IMR-90 (cell line): Measurements from ENCODE around the gene NT5DC1. TPM values are rescaled to one million over a fixed set of nuclear protein-coding genes. Genes with fewer than 3 reads are reported as not detected.

Experiments used
- ATAC-seq: fragments of 200-7000 bp; cut with Tn5 transposase; 2 replicates; pipeline ENCODE4 v1.9.1; 2020; ENCODE audit warnings: low read depth, mild to moderate bottlenecking, moderate library complexity
- BruUV-seq: library from RNA; stranded (reverse); fragments of 400-500 nt; replicated peaks from 2 replicates; lab custom pipeline; 2021; lab: Mats Ljungman, UMichigan
- CTCF ChIA-PET: fragments of 300-600 bp; formaldehyde crosslinking; extraction: SDS; loops from one replicate; lab custom pipeline; 2021; ENCODE audit warnings: antibody characterized with exemption; lab: Yijun Ruan, JAX
- POLR2A ChIA-PET: fragments of 300-600 bp; sonication (Branson Sonifier 250); formaldehyde crosslinking; loops from one replicate; lab custom pipeline; 2022; ENCODE audit warnings: antibody characterized with exemption; ENCODE audit not compliant: unreplicated experiment; lab: Charles Lee
- DNase-seq: peaks from one replicate; pipeline ENCODE4 v3.0.0; 2013
- H2AFZ ChIP-seq: replicated peaks from 2 replicates; pipeline ENCODE3; 2013; ENCODE audit warnings: low read length, mild to moderate bottlenecking; ENCODE audit not compliant: poor library complexity
- H2AK5ac ChIP-seq: 2 replicates; pipeline ENCODE4 v1.6.1; 2013; ENCODE audit warnings: low read depth, low read length, inconsistent platforms
- H2AK9ac ChIP-seq: replicated peaks from 2 replicates; pipeline ENCODE3; 2013; ENCODE audit warnings: mild to moderate bottlenecking, low read depth, low read length, moderate library complexity; ENCODE audit not compliant: poor library complexity
- H2BK120ac ChIP-seq: 2 replicates; pipeline ENCODE4 v1.6.1; 2013; ENCODE audit warnings: low read depth, low read length, inconsistent platforms
- H2BK15ac ChIP-seq: 3 replicates; pipeline ENCODE4 v1.6.1; 2013; ENCODE audit warnings: low read depth, low read length, inconsistent platforms
- H2BK20ac ChIP-seq: 2 replicates; pipeline ENCODE4 v1.6.1; 2013; ENCODE audit warnings: low read depth, mild to moderate bottlenecking, inconsistent platforms, low read length, moderate library complexity
- H2BK5ac ChIP-seq: 2 replicates; pipeline ENCODE4 v1.6.1; 2013; ENCODE audit warnings: mild to moderate bottlenecking, low read depth, low read length, inconsistent platforms; ENCODE audit not compliant: poor library complexity, severe bottlenecking
- H3K14ac ChIP-seq: replicated peaks from 2 replicates; pipeline ENCODE4 v1.6.1; 2013; ENCODE audit warnings: low read depth, low read length, inconsistent platforms
- H3K18ac ChIP-seq: 2 replicates; pipeline ENCODE4 v1.6.1; 2013; ENCODE audit warnings: low read depth, low read length, control low read depth
- H3K23ac ChIP-seq: 2 replicates; pipeline ENCODE4 v1.6.1; 2013; ENCODE audit warnings: low read depth, low read length, inconsistent platforms
- H3K27ac ChIP-seq: 2 replicates; pipeline ENCODE4 v1.5.1; 2013; ENCODE audit warnings: mild to moderate bottlenecking, control low read depth, low read length; ENCODE audit not compliant: insufficient read depth
- H3K27me3 ChIP-seq: 2 replicates; pipeline ENCODE4 v1.6.1; 2013; ENCODE audit warnings: low read length; ENCODE audit not compliant: control insufficient read depth, insufficient read depth
- H3K36me3 ChIP-seq: 2 replicates; pipeline ENCODE4 v1.6.1; 2013; ENCODE audit warnings: low read length, mixed read lengths; ENCODE audit not compliant: control insufficient read depth, insufficient read depth
- H3K4ac ChIP-seq: 2 replicates; pipeline ENCODE4 v1.6.1; 2013; ENCODE audit warnings: low read depth, low read length, inconsistent platforms
- H3K4me1 ChIP-seq: 2 replicates; pipeline ENCODE4 v1.6.1; 2013; ENCODE audit warnings: low read length, mixed read lengths; ENCODE audit not compliant: control insufficient read depth, insufficient read depth
- H3K4me2 ChIP-seq: 2 replicates; pipeline ENCODE4 v1.6.1; 2013; ENCODE audit warnings: low read depth, mild to moderate bottlenecking, control low read depth, low read length, moderate library complexity
- H3K4me3 ChIP-seq: 2 replicates; pipeline ENCODE4 v1.5.1; 2013; ENCODE audit warnings: low read depth, mild to moderate bottlenecking, control low read depth, low read length, moderate library complexity; ENCODE audit not compliant: insufficient read depth
- H3K56ac ChIP-seq: 2 replicates; pipeline ENCODE4 v1.6.1; 2013; ENCODE audit warnings: low read length, inconsistent platforms; ENCODE audit not compliant: insufficient read depth; ENCODE audit errors: extremely low read depth
- H3K79me1 ChIP-seq, 2 experiments: 2 replicates each; pipeline ENCODE4 v1.6.1; 2013; ENCODE audit warnings: low read length in 2 of 2, inconsistent platforms in 1 of 2, low read depth in 1 of 2
- H3K9ac ChIP-seq: 2 replicates; pipeline ENCODE4 v1.6.1; 2013; ENCODE audit warnings: low read depth, low read length, control low read depth
- H3K9me1 ChIP-seq: 2 replicates; pipeline ENCODE4 v1.6.1; 2013; ENCODE audit warnings: low read length, inconsistent platforms; ENCODE audit not compliant: insufficient read depth
- H3K9me3 ChIP-seq: 2 replicates; pipeline ENCODE4 v1.6.1; 2013; ENCODE audit warnings: low read length; ENCODE audit not compliant: control insufficient read depth, insufficient read depth
- H4K20me1 ChIP-seq: 2 replicates; pipeline ENCODE4 v1.6.1; 2013; ENCODE audit warnings: low read length, inconsistent platforms; ENCODE audit not compliant: insufficient read depth
- H4K5ac ChIP-seq: 2 replicates; pipeline ENCODE4 v1.6.1; 2013; ENCODE audit warnings: mild to moderate bottlenecking, low read depth, low read length, control low read depth
- H4K8ac ChIP-seq, 2 experiments: 2 replicates each; pipeline ENCODE4 v1.6.1; 2013; ENCODE audit warnings: low read depth in 2 of 2, low read length in 2 of 2, control low read depth in 1 of 2, inconsistent platforms in 1 of 2
- H4K91ac ChIP-seq: 2 replicates; pipeline ENCODE4 v1.6.1; 2013; ENCODE audit warnings: low read depth, low read length, inconsistent platforms; ENCODE audit not compliant: insufficient read depth
- BHLHE40 ChIP-seq: fragments of 150-350 bp; IDR thresholded peaks from 2 replicates; pipeline ENCODE4 v1.6.1; 2016; ENCODE audit warnings: mild to moderate bottlenecking, low read depth, low read length
- CEBPB ChIP-seq: IDR thresholded peaks from 2 replicates; pipeline ENCODE4 v1.6.1; 2012; ENCODE audit warnings: low read depth, low read length, improper control_type of control experiment
- CHD1 ChIP-seq: IDR thresholded peaks from 2 replicates; pipeline ENCODE4 v1.6.1; 2012; ENCODE audit warnings: low read depth, low read length, improper control_type of control experiment
- CTCF ChIP-seq: conservative IDR thresholded peaks from 2 replicates; pipeline ENCODE4 v1.5.1; 2012; ENCODE audit warnings: mild to moderate bottlenecking, low read depth, low read length, improper control_type of control experiment
- ELK1 ChIP-seq: fragments of 150-350 bp; IDR thresholded peaks from 2 replicates; pipeline ENCODE4 v1.6.1; 2016; ENCODE audit warnings: low read depth, mild to moderate bottlenecking, low read length, moderate library complexity, borderline replicate concordance
- FOS ChIP-seq: fragments of 150-350 bp; IDR thresholded peaks from 2 replicates; pipeline ENCODE4 v1.6.1; 2016; ENCODE audit warnings: low read depth, low read length
- MAFK ChIP-seq: IDR thresholded peaks from 2 replicates; pipeline ENCODE4 v1.6.1; 2012; ENCODE audit warnings: low read depth, low read length, improper control_type of control experiment
- MAZ ChIP-seq: IDR thresholded peaks from 2 replicates; pipeline ENCODE4 v1.6.1; 2012; ENCODE audit warnings: low read depth, mild to moderate bottlenecking, low read length, improper control_type of control experiment, moderate library complexity, borderline replicate concordance
- MXI1 ChIP-seq: IDR thresholded peaks from 2 replicates; pipeline ENCODE4 v1.6.1; 2012; ENCODE audit warnings: low read depth, mild to moderate bottlenecking, low read length, moderate library complexity, borderline replicate concordance
- NFE2L2 ChIP-seq: fragments of 150-350 bp; IDR thresholded peaks from 2 replicates; pipeline ENCODE4 v1.6.1; 2016; ENCODE audit warnings: low read depth, mild to moderate bottlenecking, low read length
- POLR2A ChIP-seq: IDR thresholded peaks from 2 replicates; pipeline ENCODE4 v1.6.1; 2012; ENCODE audit warnings: mild to moderate bottlenecking, low read depth, low read length
- RAD21 ChIP-seq: IDR thresholded peaks from 2 replicates; pipeline ENCODE4 v1.6.1; 2012; ENCODE audit warnings: low read length, improper control_type of control experiment
- RCOR1 ChIP-seq: IDR thresholded peaks from 2 replicates; pipeline ENCODE4 v1.6.1; 2012; ENCODE audit warnings: mild to moderate bottlenecking, low read length, improper control_type of control experiment; ENCODE audit not compliant: insufficient replicate concordance
- RFX5 ChIP-seq: IDR thresholded peaks from 2 replicates; pipeline ENCODE4 v1.8.0; 2012; ENCODE audit warnings: low read depth, mild to moderate bottlenecking, low read length, moderate library complexity
- SMC3 ChIP-seq: fragments of 150-350 bp; IDR thresholded peaks from 2 replicates; pipeline ENCODE4 v1.6.1; 2016; ENCODE audit warnings: low read depth, mild to moderate bottlenecking, antibody characterized with exemption, low read length, moderate library complexity
- USF2 ChIP-seq: fragments of 150-350 bp; IDR thresholded peaks from 2 replicates; pipeline ENCODE4 v1.6.1; 2017; ENCODE audit warnings: mild to moderate bottlenecking, antibody characterized with exemption, low read length, low read depth
- WGBS, 2 experiments: methylation state at CpG; one replicate each; pipeline versions ENCODE4 v1.1.5 to v1.1.7; 2013; ENCODE audit warnings: missing lambda C conversion rate in 2 of 2; ENCODE audit not compliant: insufficient read length in 1 of 2; ENCODE audit errors: extremely low coverage in 2 of 2; 5-methylcytosine and 5-hydroxymethylcytosine counted together
- dilution Hi-C: fragments of 300-500 bp; cut with HindIII; formaldehyde crosslinking; loops from one replicate; pipeline ENCODE4 v1.14.3; 2018; ENCODE audit warnings: low sequenced_read_pairs; ENCODE audit not compliant: unreplicated experiment
- in situ Hi-C: fragments of 300-500 bp; cut with MboI; formaldehyde crosslinking; loops from 3 replicates; pipeline ENCODE4 v1.14.3; 2019; ENCODE audit warnings: low sequenced_read_pairs, inconsistent platforms, mixed read lengths
- intact Hi-C: fragments of 100-400 bp; cut with micrococcal nuclease; formaldehyde crosslinking; loops from 2 replicates; pipeline ENCODE4 v1.10.0; 2022
- polyA plus RNA-seq, 3 experiments: library from polyadenylated mRNA; depleted of rRNA; stranded (reverse); fragments of >200 nt; gene quantifications; 2 replicates each; pipeline ENCODE4 v1.2.3, GENCODE V29; 2012; ENCODE audit warnings: low replicate concordance in 1 of 3
- total RNA-seq: library from RNA; depleted of rRNA; stranded (reverse); fragments of >200 nt; gene quantifications from 2 replicates; pipeline ENCODE4 v1.2.3, GENCODE V29; 2012

The NT5DC1 gene
- total and polyA plus RNA-seq, 2 of the 4 experiments (the other 2 are of a cell fraction) = 11.7 to 16.8 TPM

GRCh38 chr6:116218866-116219265 is 118.2 kb downstream of the NT5DC1 start:
- no peak overlapping the region for H3K27ac ChIP-seq
- peak overlapping the region; percentile 2; the same call in 1 of the 2 replicates for H4K5ac ChIP-seq
- H2BK120ac ChIP-seq = no peak overlapping the region
- no peak overlapping the region for H3K4ac ChIP-seq
- TF ChIP-seq POLR2A (no peak), SMC3 (no peak), BHLHE40 (no peak), MAZ (no peak), RAD21 (no peak), CHD1 (no peak), FOS (no peak), RFX5 (no peak), CEBPB (no peak), RCOR1 (no peak), ELK1 (no peak), MXI1 (no peak), NFE2L2 (no peak), CTCF (no peak), USF2 (no peak), MAFK (no peak)
- no peak overlapping the region for H2BK20ac ChIP-seq
- dilution Hi-C loops (no loop called here), in situ Hi-C loops (no loop called here), intact Hi-C loops (loop anchor here (5.0 kb wide), 2 partner anchors 33 to 102 kb away; partner anchors contain the start of gene TSPYL4)
- no peak overlapping the region for H2BK15ac ChIP-seq
- H3K4me3 ChIP-seq = no peak overlapping the region
- BruUV-seq = no TSS peak
- no peak overlapping the region for H2AFZ ChIP-seq
- ChIA-PET POLR2A (no interaction called here), CTCF (interaction anchor here (1.2 to 3.0 kb wide), 2 partner anchors 49 to 342 kb away, joined by 3 to 20 read pairs; no protein-coding TSS in a partner anchor)
- H3K4me2 ChIP-seq = no peak overlapping the region
- peaks cover 6% of the 10 kb centered on the region for H3K4me1 ChIP-seq
- H4K91ac ChIP-seq = no peak overlapping the region
- no peak overlapping the region for H4K8ac ChIP-seq
- no peak overlapping the region for H3K18ac ChIP-seq
- no peaks in the 10 kb centered on the region for H3K27me3 ChIP-seq
- no peaks in the 10 kb centered on the region for H4K20me1 ChIP-seq
- H3K79me1 ChIP-seq = no peaks in the 10 kb centered on the region; a peak in 1 of 4 replicates
- H3K9me1 ChIP-seq = no peaks in the 10 kb centered on the region
- H2AK9ac ChIP-seq = no peak overlapping the region
- no peaks in the 10 kb centered on the region for H3K36me3 ChIP-seq
- no peak overlapping the region for H2AK5ac ChIP-seq
- H3K9ac ChIP-seq = peak overlapping the region; percentile 51; the same call in 1 of the 2 replicates
- WGBS, 2 experiments = 93% methylated on average over 3 of the region's 5 CpGs; no CpG with 5 or more reads in 1 of the 2 experiments
- H2BK5ac ChIP-seq = no peak overlapping the region
- no peak overlapping the region for H3K56ac ChIP-seq
- no peak overlapping the region for H3K23ac ChIP-seq
- no peaks in the 10 kb centered on the region for H3K9me3 ChIP-seq
- DNase-seq = no peak
- ATAC-seq = no peak
- H3K14ac ChIP-seq = no peak overlapping the region
